NCI-H2029 (cell line): ENCODE data around the gene RNU1-3.
"Not testable (repeated sequence)": the region's sequence is repeated elsewhere in the genome, so short reads cannot be mapped to it uniquely, and the experiment has no call there.

Source experiments
- DNase-seq: peaks from one replicate; lab custom pipeline; 2025; lab: John Stamatoyannopoulos, UW

The RNU1-3 gene

DNA sequence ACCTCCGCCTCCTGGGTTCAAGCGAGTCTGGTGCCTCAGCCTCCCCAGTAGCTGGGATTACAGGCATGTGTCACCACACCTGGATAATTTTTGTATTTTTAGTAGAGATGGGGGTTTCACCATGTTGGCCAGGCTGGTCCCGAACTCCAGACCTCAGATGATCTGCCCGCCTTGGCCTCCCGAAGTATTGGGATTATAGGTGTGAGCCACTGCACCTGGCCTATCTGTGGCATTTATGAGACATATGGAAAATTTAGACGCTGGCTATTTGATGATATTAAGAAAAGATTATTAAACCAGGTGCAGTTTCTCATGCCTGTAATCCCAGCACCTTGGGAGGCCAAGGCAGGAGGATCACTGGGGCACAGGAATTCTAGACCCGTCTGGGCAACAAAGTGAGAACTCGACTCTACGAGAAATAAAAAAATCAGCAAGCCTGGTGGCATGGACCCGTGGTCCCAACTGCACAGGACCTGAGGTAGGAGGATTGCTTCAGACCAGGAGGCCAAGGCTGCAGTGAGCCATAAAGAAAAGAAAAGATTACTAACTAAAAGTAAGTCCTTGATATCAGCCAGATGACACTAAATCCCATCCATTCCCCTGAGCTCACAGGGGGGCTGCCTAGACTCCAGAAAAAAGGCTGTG lies 30.1 kb downstream of the RNU1-3 start:
- not testable (repeated sequence) for DNase-seq

DNA sequence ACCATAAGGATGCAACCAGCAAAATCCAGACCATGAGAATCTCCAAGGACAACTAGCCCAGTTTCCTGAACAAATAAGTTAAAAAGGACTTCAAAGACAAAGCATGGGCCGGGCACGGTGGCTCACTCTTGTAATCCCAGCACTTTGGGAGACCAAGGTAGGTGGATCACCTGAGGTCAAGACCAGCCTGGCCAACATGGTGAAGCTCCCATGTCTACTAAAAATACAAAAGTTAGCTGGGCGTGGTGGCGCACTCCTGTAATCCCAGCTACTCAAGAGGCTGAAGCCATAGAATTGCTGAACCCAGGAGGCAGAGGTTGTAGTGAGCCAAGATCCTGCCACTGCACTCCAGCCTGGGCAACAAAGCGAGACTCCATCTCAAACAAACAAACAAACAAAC lies 30.8 kb downstream of the RNU1-3 start:
- not testable (repeated sequence) for DNase-seq

DNA sequence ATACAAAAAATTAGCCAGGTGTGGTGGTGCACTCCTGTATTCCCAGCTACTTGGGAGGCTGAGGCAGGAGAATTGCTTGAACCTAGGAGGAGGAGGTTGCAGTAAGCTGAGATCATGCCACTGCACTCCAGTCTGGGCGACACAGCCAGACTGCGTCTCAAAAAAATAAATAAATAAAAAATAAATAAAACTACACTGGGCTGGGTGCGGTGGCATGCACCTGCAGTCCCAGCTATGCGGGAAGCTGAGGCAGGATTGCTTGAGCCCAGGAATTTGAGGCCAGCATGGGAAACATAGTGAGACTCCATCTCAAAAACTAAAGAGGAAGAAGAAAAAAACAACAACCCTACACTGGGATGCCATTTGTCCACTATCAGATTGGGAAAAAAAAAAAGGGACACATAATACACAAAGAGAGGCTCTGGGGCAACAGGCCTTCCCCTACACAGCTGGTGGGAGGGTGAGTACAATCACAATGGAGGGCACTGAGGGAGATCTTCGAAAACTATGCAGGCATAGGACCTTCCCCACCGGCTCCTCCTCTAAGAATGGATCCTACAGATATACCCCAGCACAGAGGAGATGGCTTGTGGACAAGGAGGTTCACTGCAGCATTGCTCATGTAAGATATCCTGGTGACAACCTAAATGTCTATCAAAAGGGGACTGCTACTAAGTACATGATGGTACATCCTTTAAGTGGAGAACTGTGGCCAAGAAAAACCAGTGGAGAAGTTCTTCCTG lies 33.0 kb downstream of the RNU1-3 start:
- DNase-seq: not testable (repeated sequence)

DNA sequence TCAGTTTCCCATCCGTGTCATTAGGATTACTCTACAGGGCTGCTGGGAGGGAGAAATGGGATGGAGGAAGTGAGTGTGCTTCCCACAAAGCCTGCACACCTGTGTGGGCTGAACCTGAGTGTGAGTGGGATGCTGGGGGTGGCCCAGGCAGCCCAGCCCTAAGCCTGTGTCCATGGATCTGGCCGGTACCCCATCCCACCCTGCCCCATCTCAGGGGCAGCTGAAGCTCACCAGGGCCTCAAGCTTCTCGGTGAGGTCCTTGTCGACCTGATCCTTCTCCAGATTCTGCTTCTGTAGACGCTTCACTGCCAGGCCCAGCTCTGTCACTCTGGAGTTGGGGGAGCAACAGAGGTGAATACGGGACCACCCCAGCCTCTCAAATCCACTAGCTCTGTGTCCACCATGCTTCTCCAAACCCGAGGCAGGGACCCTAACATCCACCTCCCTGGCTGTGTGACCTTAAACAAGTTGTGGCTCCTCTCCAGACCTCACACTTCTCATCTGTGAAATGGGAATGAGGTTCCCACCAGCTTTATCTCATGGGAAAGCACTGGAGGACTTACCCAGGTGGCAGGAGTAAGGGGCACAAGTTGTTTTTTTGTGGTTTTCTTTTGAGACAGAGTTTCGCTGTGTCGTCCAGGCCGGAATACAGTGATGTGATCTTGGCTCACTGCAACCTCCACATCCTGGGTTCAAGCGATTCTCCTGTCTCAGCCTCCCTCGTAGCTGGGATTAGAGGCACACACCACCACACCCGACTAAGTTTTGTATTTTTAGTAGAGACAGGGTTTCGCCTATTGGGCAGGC lies 34.5 kb downstream of the RNU1-3 start:
- not testable (repeated sequence) for DNase-seq

DNA sequence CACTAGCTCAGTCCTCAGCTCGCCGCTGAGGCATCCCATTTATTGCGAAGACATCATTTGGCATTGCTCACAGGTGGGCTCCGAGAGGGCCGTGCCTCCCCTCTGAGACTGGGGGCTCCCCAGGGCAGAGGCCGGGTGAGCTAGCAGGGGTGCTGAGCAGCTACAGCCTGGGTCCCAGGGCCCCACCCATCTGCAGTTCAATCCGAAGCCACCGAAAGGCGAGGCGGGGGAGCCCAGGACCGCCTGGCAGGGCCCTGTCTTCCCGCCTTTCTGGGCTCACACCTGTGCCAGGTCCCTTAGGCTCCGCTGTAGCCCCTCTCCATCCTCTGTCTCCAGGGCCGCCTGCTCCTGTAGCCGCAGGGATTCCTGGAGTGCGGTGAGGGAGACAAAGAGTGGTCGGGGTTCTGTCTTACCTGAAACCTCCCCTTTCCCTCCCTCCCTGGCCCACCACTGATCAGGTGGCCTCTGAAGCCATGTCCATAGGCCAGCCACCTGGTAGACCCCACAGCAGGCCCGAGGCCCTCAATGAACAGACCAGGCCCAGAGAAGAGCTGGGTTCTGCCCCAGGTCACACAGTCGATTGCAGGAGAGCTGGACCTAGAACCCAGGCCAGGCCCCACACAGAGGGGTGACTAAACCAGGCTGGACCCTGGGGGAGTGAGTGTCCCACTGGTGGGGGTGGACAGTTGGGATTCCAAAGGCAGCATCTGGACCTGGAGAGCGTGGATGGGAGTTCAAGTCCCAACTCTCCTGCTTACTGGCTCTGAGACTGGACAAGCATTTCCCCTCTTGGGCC lies 35.3 kb downstream of the RNU1-3 start:
- DNase-seq: no peak

DNA sequence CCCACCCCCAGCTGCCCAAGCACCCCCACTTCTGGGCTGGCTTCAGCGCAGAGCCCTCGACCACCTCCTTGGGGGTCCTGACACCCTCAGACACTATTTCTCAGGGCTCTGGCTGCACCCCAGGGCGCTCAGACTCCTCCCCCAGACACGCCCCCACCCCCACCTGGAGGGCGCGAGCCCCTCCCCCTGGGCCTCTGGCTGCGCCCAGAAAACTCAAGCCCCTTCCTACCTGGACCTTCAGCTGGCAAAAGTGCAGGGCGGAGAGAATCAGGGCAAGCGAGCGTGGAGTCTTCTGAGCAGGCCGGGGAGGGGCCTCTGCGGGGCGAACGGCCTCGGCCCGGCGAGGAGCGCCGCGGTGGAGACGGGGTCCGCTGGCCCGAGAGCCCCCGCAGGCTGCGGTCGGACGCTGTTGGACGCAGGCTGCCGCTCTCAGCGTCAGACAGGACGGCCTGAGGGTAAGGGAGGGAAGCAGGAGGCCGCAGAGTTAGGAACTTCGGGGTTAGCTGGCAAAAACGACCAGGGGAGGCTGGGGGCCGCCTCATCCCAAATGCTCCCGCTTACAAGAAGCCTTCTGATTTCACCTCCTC lies 36.0 kb downstream of the RNU1-3 start:
- DNase-seq: no peak

DNA sequence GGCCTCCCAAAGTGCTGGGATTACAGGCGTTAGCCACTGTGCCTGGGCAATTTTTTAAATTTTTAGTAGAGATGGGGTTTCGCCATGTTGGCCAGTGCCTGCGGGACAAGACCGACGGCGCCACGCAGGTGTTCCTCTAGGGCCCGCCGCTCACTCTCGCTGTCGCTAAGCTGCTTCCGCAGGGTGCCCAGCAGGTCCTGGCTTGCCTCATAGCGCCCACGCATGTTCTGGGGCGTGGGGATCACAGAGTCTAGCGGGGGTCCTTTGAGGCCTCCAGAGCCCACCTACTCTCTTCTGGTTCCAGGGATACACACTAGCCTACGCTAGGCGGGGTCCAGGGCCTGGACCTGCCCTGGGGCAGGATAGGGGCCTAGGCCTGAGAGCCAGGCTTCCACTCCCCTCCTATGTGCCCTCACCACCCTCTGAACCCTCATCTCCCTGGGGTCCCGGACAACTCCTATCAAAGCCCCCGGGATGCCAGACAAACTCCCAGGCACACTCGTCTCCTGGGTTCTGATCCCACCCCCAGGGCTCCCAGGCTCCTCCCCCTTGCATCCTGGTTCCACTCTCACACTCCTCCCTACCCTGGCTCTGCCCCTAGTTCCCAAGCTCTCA lies 36.7 kb downstream of the RNU1-3 start:
- not testable (repeated sequence) for DNase-seq

DNA sequence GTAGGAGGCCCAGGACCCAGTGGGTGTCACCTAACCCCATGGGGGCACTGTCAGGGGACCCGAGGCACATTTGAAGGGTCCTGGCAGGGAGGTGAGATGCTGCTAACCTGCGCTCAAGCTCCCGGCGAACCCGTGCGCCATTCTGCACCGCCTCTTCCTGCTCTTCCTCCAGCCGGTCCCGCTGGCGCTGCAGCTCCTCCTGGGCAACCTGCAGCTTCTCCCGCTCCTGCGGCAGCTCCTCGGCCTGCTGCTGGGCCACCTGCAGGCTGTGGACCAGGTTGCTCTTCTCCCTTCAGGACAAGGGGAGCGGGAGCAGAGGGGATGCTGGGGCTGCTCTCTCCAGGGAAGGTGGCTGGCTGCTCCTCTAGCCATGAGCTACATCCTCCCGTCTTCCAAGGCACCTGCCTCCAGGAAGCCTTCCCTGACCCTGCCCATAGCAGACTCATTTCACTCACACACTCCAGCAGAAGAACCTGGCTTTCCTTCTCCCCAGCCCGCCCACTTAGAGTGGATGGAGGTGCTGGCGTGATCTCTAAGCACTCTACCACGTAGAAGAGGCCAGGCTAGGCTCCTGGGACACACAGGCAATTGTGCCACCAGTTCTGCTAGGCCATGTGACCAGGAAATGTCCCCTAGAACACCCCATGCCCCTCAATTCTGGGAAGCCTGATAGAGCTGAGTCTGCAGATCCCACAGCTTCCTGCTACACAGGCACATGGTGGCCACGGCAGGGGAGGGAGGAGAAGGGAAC lies 38.2 kb downstream of the RNU1-3 start:
- DNase-seq: no peak

DNA sequence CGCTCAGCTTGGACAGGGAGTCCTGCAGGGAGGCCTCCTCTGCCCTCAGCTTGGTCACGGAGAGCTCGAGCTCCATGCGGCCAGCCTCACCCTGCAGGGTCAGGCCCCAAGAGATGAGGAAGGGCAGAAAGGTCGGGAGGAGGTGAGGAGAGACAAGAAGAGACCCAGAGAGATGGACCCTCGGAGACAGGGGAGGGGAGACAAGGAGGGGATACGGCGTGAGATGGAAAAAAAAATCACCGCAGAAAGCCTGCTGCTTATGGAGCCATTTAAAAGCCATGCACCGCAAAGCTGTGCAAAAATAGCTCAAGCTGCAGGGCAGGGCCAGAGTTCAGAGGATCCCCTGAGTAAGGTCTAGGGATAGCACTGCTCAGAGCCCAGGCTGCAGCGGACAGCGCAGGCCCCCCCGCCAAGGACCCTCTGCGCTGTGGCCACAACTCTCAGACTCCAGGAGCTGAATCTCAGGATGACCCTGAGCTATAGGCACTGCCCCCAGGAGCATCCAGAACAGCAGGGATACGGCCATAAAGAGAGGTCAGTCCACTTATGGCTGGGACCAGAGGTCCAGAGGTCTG lies 40.3 kb downstream of the RNU1-3 start:
- DNase-seq: not testable (repeated sequence)

DNA sequence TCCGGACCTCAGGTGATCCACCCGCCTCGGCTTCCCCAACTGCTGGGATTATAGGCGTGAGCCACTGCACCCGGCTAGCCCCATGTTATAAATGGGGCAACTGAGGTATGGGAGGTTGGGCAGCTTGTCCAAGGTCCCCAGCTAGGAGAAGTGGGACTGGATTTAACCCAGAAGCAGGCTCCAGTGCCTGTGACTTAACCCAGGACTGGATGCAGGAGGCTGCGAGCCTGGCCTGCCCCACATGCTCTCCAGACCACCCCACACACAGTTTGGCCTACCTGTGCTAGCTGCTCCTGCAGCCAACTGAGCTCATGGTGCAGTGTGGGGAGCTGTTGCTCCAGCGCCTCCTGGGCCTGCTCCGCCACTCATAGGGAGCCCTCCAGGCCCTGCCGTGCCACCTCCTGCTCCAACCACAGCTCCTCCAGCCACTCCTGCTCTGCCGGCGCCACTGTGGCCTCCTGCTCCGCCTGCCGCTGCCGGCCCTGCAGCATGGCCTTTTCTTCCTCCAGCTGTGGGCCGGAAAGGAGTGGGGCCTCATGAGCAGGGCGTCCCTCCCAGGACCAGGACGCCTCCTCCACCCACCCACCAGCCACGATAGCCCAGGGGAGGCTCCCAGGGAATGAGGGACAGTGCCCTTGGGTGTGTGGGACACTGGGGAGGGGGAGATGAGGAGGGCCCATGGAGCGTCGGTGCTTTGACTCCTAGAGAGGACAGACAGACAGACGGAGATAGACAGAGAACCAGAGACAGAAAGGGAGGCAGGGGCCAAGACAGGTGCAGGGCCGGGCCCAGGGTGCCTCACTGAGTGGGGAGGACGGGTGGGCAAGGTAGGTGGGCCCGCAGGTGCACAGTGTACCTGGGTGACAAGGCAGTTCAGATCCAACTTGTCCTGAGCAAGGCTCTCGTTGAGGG lies 41.0 kb downstream of the RNU1-3 start:
- DNase-seq: no peak

DNA sequence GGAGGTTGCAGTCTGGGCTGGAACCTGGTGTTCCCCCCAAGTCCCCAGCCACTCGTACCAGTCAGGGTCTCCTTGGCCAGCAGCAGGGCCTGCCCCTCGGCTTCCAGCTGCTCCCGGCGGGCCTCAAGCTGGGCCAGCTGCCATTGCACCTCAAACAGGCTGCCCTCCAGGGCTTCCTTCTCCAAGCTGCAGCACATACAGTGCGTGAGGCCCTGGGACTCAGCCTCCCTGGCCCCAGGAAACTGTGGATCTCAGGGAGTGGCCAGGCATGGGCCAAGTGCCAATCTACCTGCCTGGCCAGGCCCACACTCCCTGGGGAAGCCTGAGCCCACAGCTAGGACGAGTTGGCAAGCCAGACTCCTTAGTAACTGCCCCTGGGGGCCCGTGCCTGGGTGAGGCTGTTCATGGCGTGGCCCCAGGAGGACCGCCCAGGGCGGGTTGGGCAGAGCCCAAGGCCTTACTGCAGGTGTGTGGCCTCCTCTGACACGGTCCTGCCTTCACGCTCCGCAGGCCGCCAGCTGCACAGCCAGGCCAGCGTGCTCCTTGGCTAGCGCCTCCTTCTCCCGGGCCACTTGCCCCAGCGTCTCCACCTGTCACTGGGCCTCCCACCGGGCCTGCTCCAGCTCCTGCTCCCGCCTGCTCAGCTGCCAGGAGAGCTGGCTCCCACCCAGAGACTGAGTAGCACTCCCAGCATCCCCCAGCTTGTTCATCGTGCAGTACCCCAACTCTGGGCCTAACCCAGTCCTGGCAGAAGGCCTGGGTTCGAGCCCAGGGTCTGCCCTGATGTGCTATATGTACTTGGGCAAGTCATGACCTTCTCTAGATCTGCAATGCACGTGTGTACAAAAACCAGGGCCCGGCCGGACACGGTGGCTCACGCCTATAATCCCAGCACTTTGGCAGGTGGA lies 42.7 kb downstream of the RNU1-3 start:
- peak; percentile 98 for DNase-seq

DNA sequence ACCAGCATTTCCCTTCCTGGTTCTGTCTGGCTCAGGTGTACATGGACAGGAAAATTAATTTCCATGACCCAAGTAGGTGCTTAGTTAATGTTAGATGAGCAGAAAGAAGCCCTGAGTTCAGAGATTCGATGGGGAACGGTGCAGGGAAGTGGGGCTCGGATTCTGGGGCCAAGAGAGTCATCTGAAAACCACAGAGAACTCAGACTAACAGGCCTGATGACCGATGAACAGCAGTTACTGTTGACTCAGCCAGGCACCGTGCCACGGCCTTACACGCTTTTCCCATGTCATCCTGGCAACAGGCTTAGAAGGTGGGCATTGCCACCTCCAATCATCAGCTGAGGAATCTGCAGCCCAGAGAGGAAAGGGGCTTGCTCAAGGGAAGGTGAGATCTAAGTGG lies 43.4 kb downstream of the RNU1-3 start:
- peak; percentile 82 for DNase-seq

DNA sequence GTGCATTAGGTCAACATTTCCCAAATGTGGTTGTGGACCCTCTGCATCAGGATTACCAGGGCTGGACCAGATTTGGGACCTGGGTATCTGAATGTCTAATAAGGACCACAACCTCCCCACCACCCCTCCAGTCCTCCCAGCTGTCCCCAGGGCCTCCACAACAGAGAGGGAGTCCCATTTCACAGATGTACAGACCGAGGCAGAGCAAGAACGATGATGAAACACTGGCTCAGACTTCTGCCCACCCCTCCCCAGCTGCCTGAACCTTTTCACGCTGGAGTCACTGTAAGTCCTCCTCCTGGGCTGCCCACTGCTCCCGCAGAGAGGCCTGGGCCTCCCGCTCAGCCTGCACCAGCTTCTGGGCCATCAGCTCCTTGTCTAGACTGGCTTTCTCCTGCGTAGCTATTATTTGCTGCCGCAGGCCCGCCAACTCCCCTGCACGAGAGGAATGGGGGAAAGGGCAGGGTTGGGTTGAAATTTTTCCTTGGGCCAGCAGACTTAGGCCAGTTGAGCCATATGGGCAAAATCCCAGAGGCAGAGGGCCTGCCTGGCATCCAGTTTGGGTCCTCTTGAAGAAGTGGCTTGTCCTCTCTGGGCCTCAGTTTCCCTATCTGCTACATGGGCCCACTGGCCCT lies 45.0 kb downstream of the RNU1-3 start:
- DNase-seq: not testable (repeated sequence)

DNA sequence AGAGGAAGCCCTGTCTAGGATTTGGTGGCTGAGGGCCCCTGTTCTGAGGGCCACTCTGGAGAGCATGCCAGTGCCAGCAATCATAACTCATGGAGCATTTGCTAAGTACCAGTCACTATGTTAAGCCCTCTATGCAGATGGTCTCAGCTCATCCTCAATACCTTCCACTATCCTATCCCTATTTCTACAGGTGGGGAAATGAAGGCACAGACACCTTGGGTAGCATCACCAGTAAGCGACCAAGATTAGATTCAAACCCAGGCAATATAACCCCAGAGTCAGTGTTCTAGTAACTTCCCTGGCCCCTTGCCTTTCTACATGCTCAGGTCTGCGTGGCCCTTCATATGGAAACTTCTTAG lies 45.5 kb downstream of the RNU1-3 start:
- no peak for DNase-seq

DNA sequence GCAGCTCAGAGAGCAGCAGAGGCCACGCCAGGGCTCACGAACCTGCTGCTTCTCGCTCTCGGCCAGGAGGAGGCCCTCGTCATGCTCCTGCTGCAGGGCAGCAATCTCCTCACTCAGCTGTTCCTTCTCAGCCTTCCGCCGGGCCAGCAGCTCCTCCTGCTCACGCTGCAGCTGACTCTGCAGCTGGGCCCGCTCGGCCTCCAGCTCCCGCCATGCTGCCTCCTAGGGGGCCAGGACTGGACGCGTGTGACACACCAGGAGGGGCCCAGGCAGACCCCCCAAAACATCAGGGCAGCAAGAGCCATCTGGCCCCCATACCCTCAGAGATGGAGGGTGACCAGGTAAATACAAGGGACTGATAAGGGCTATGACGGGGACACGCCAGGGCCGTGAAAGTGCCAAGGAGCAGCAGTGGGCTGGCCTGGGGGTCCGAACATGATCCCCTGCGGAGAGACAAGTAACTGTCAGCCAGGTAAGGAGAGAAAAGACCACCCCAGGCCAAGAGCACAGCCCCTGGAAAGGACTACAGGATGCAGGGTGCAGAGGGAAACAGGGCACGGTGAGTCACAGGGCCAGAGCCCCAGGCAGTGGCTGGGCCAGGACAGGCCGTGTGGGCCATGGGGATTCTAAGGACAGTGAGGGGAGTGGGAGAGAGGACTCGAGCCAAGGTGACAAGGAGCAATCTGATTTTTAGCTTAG lies 46.8 kb downstream of the RNU1-3 start:
- DNase-seq: not testable (repeated sequence)

DNA sequence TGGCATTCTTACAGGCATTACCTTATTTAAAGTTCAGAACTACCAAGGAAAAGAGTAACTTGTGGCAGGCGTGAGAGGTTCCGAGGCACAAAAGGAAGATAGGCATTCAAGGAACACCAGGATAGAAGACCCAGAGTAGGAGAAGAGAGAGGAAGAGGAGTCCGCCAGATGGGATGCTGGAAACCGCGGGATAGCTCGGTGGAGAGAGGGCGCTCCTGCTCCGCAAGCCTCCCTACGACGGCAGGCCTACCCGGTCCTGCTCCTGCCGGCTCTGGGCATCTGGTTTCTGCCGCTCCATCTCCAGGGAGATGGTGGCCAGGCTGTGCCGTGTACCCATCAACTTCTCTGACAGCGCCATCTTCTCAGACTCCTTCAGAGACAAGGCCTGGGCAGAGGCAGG lies 48.0 kb downstream of the RNU1-3 start:
- DNase-seq: no peak
